ENCODE measurements around the gene SEC22C. TPM values are rescaled to one million over a fixed set of nuclear protein-coding genes. Genes with fewer than 3 reads are reported as not detected.

The SEC22C gene
- total and polyA plus RNA-seq, 2 of the 13 experiments (the other 11 are each of a cell fraction or from before 2014, with no cell fraction given), result 20.0 to 40.0 TPM

- TF ChIP-seq ATF4 (CRISPR knock-in tag; IDR thresholded peaks at IDR 0.05) (0 out of 4 replicates have a peak, but pooled peaks of 1 of the 2 experiments have one; percentile 23), ZNF784 (CRISPR knock-in tag; IDR thresholded peaks at IDR 0.05; ENCODE audit: borderline replicate concordance) (no peak; the same call in none of the 2 replicates), KDM3A (CRISPR knock-in tag; IDR thresholded peaks at IDR 0.05; ENCODE audit: low read depth) (no peak; the same call in 1 of the 2 replicates), SKI (IDR thresholded peaks at IDR 0.05; ENCODE audit: partially characterized antibody) (peak; percentile 58), ZNF569 (CRISPR knock-in tag; IDR thresholded peaks at IDR 0.05; ENCODE audit: borderline replicate concordance) (no peak), TFAP4 (IDR thresholded peaks at IDR 0.05; ENCODE audit: borderline replicate concordance, low read depth) (no peak), ZNF337 (CRISPR knock-in tag; IDR thresholded peaks at IDR 0.05; ENCODE audit: borderline replicate concordance, low read depth) (peak; percentile 51; the same call in 1 of the 2 replicates), RCOR2 (CRISPR knock-in tag; IDR thresholded peaks at IDR 0.05) (no peak), FOXP1 (IDR thresholded peaks at IDR 0.05) (no peak), FOXP1 (CRISPR knock-in tag; IDR thresholded peaks at IDR 0.05) (no peak), HNRNPLL (IDR thresholded peaks at IDR 0.05; ENCODE audit: low read depth, low read length, poor library complexity, severe bottlenecking) (peak; percentile 95), MXI1 (IDR thresholded peaks at IDR 0.05; ENCODE audit: borderline replicate concordance, low read depth, low read length) (peak; percentile 79; the same call in 2 of the 3 replicates), GMEB1 (CRISPR knock-in tag; IDR thresholded peaks at IDR 0.05; ENCODE audit: borderline replicate concordance) (peak; percentile 98), ZNF496 (CRISPR knock-in tag; IDR thresholded peaks at IDR 0.05; ENCODE audit: insufficient replicate concordance) (no peak), NFIC (IDR thresholded peaks at IDR 0.05; ENCODE audit: low read length) (no peak), KDM2A (CRISPR knock-in tag; IDR thresholded peaks at IDR 0.05; ENCODE audit: borderline replicate concordance, low read depth) (peak; percentile 78; the same call in 1 of the 2 replicates), HNF1A (IDR thresholded peaks at IDR 0.05; ENCODE audit: low read depth) (no peak), HNF1A (CRISPR knock-in tag; IDR thresholded peaks at IDR 0.05; ENCODE audit: borderline replicate concordance) (peak; percentile 77)
Observed at GRCh38 chr3:42600111-42600957, 18.6 kb upstream of the SEC22C start, which contains the start of gene NKTR (continued).

Measured in HepG2 (cell line).